HG03565 (cell line): ENCODE results near the gene PPP4R3A.
"Not testable (repeated sequence)": the region's sequence is repeated elsewhere in the genome, so short reads cannot be mapped to it uniquely, and the experiment has no call there.

ENCODE experiments used
- ATAC-seq: cut with Tn5 transposase; IDR thresholded peaks from one replicate; pipeline ENCODE4 v1.9.1; 2021; ENCODE audit warnings: mild to moderate bottlenecking, moderate library complexity; ENCODE audit not compliant: unreplicated experiment

Gene PPP4R3A

GRCh38 chr14:91444335-91445020 lies 65.6 kb downstream of the PPP4R3A start:
- ATAC-seq, result no peak

GRCh38 chr14:91439345-91439744 lies 70.8 kb downstream of the PPP4R3A start:
- ATAC-seq, result no peak

GRCh38 chr14:91438845-91439244 lies 71.3 kb downstream of the PPP4R3A start:
- ATAC-seq, result no peak

- ATAC-seq, result not testable (repeated sequence)
These were observed 73.8 kb downstream of the PPP4R3A start for GRCh38 chr14:91436266-91436665.

- ATAC-seq, result no peak
These were observed 80.7 kb downstream of the PPP4R3A start for GRCh38 chr14:91429385-91429784.

- ATAC-seq, result not testable (repeated sequence)
These were observed 81.2 kb downstream of the PPP4R3A start for GRCh38 chr14:91428931-91429330.

GRCh38 chr14:91425531-91425944 lies 84.6 kb downstream of the PPP4R3A start:
- not testable (repeated sequence) for ATAC-seq

GRCh38 chr14:91424813-91425530 lies 85.1 kb downstream of the PPP4R3A start:
- ATAC-seq, result no peak

- ATAC-seq, result no peak
These were observed 89.4 kb downstream of the PPP4R3A start for GRCh38 chr14:91420686-91421085.

GRCh38 chr14:91419451-91419850 lies 90.7 kb downstream of the PPP4R3A start:
- no peak for ATAC-seq

- no peak for ATAC-seq
These were observed 91.1 kb downstream of the PPP4R3A start for GRCh38 chr14:91419044-91419397.

GRCh38 chr14:91418387-91419043 lies 91.6 kb downstream of the PPP4R3A start:
- no peak for ATAC-seq

GRCh38 chr14:91417983-91418386 lies 92.1 kb downstream of the PPP4R3A start:
- peak; percentile 22 for ATAC-seq

- ATAC-seq, result peak; percentile 33
These were observed 92.8 kb downstream of the PPP4R3A start, which contains the start of gene CCDC88C for GRCh38 chr14:91417120-91417982. Gene CCDC88C, minus strand, starts transcription at chr14:91417820. Its CDS starts 130 bp downstream, at chr14:91417690.

- ATAC-seq, result no peak
These were observed 93.4 kb downstream of the PPP4R3A start for GRCh38 chr14:91416744-91417119.

GRCh38 chr14:91415794-91416743 lies 94.0 kb downstream of the PPP4R3A start:
- ATAC-seq, result peak; percentile 40

GRCh38 chr14:91414475-91414833 lies 95.7 kb downstream of the PPP4R3A start:
- no peak for ATAC-seq

- ATAC-seq, result no peak
These were observed 96.3 kb downstream of the PPP4R3A start for GRCh38 chr14:91413547-91414474.

GRCh38 chr14:91412939-91413338 lies 97.2 kb downstream of the PPP4R3A start:
- no peak for ATAC-seq
